ENCODE measurements around the gene RIPK1. TPM values are rescaled to one million over a fixed set of nuclear protein-coding genes. Genes with fewer than 3 reads are reported as not detected.

Gene RIPK1
- polyA plus RNA-seq, 1 experiment: 25.9 TPM

GRCh38 chr6:3124667-3125066 is 56.4 kb downstream of the RIPK1 start:
- TF ChIP-seq CTCF (IDR thresholded peaks at IDR 0.05; ENCODE audit: low read depth, low read length): no peak
- no peak for DNase-seq (ENCODE audit: low read depth, low spot score)
- H3K27me3 ChIP-seq (ENCODE audit: control insufficient read depth, insufficient read depth, low read length): no peaks in the 10 kb centered on the region
- ChIA-PET CTCF (interaction anchor here (0.6 to 1.4 kb wide), 6 partner anchors 10 to 537 kb away, joined by 3 to 11 read pairs (median 4); no protein-coding TSS in a partner anchor), POLR2A (interaction anchor here (0.7 kb wide), 1 partner anchor 135 kb away, joined by 11 read pairs; no protein-coding TSS in a partner anchor)
- no peak overlapping the region for H3K27ac ChIP-seq (ENCODE audit: low read depth, low read length)
- H3K4me3 ChIP-seq (ENCODE audit: low read depth, low read length): no peak overlapping the region
- no peaks in the 10 kb centered on the region for H3K9me3 ChIP-seq (ENCODE audit: control insufficient read depth, insufficient read depth, low read length)

- no peak for TF ChIP-seq CTCF (IDR thresholded peaks at IDR 0.05; ENCODE audit: low read depth, low read length)
- Histone ChIP-seq H3K9me3 (ENCODE audit: control insufficient read depth, insufficient read depth, low read length) (no peaks in the 10 kb centered on the region), H3K27me3 (ENCODE audit: control insufficient read depth, insufficient read depth, low read length) (no peaks in the 10 kb centered on the region), H3K27ac (ENCODE audit: low read depth, low read length) (no peak overlapping the region), H3K4me3 (ENCODE audit: low read depth, low read length) (no peak overlapping the region)
- no peak for DNase-seq (ENCODE audit: low read depth, low spot score)
- ChIA-PET POLR2A (interaction anchor here (0.7 kb wide), 1 partner anchor 25 kb away, joined by 3 read pairs; no protein-coding TSS in a partner anchor), CTCF (interaction anchor here (0.6 to 7.0 kb wide), 44 partner anchors 8 to 1621 kb away, joined by 3 to 119 read pairs (median 4); partner anchors contain the start of gene TUBB2A)
Measured at GRCh38 chr6:3125815-3126214, 57.5 kb downstream of the RIPK1 start.

- Histone ChIP-seq H3K9me3 (ENCODE audit: control insufficient read depth, insufficient read depth, low read length) (no peaks in the 10 kb centered on the region; the same call in 1 of the 2 replicates), H3K27me3 (ENCODE audit: control insufficient read depth, insufficient read depth, low read length) (no peaks in the 10 kb centered on the region), H3K4me3 (ENCODE audit: low read depth, low read length) (no peak overlapping the region), H3K27ac (ENCODE audit: low read depth, low read length) (no peak overlapping the region)
- no peak for TF ChIP-seq CTCF (IDR thresholded peaks at IDR 0.05; ENCODE audit: low read depth, low read length)
- CTCF ChIA-PET: interaction anchor here (0.7 to 7.0 kb wide), 2 partner anchors 35 to 121 kb away, joined by 6 to 119 read pairs; no protein-coding TSS in a partner anchor
- POLR2A ChIA-PET: no interaction called here
- no peak for DNase-seq (ENCODE audit: low read depth, low spot score)
Measured at GRCh38 chr6:3128356-3129108, 60.2 kb downstream of the RIPK1 start.

GRCh38 chr6:3131695-3132094 is 63.4 kb downstream of the RIPK1 start:
- POLR2A ChIA-PET: no interaction called here
- Histone ChIP-seq H3K4me3 (ENCODE audit: low read depth, low read length) (no peak overlapping the region), H3K27ac (ENCODE audit: low read depth, low read length) (no peak overlapping the region), H3K27me3 (ENCODE audit: control insufficient read depth, insufficient read depth, low read length) (no peaks in the 10 kb centered on the region), H3K9me3 (ENCODE audit: control insufficient read depth, insufficient read depth, low read length) (no peaks in the 10 kb centered on the region; the same call in 1 of the 2 replicates)
- no peak for TF ChIP-seq CTCF (IDR thresholded peaks at IDR 0.05; ENCODE audit: low read depth, low read length)
- CTCF ChIA-PET: interaction anchor here (7.0 kb wide), 1 partner anchor 118 kb away, joined by 119 read pairs; no protein-coding TSS in a partner anchor
- no peak for DNase-seq (ENCODE audit: low read depth, low spot score)

GRCh38 chr6:3133515-3133914 is 65.2 kb downstream of the RIPK1 start:
- CTCF ChIA-PET: interaction anchor here (0.5 to 0.9 kb wide), 2 partner anchors 118 to 146 kb away, joined by 3 read pairs; no protein-coding TSS in a partner anchor
- Histone ChIP-seq H3K27me3 (ENCODE audit: control insufficient read depth, insufficient read depth, low read length) (no peaks in the 10 kb centered on the region), H3K9me3 (ENCODE audit: control insufficient read depth, insufficient read depth, low read length) (no peaks in the 10 kb centered on the region; the same call in 1 of the 2 replicates), H3K27ac (ENCODE audit: low read depth, low read length) (no peak overlapping the region), H3K4me3 (ENCODE audit: low read depth, low read length) (no peak overlapping the region)
- POLR2A ChIA-PET: interaction anchor here (0.6 kb wide), 1 partner anchor 696 kb away, joined by 5 read pairs; no protein-coding TSS in a partner anchor
- DNase-seq (ENCODE audit: low read depth, low spot score): no peak
- no peak for TF ChIP-seq CTCF (IDR thresholded peaks at IDR 0.05; ENCODE audit: low read depth, low read length)
